IMR-90 (cell line): ENCODE measurements around the gene HAGHL. TPM values are rescaled to one million over a fixed set of nuclear protein-coding genes. Genes with fewer than 3 reads are reported as not detected.

Experiments used
- ATAC-seq: fragments of 200-7000 bp; cut with Tn5 transposase; 2 replicates; pipeline ENCODE4 v1.9.1; 2020; ENCODE audit warnings: low read depth, mild to moderate bottlenecking, moderate library complexity
- BruUV-seq: library from RNA; stranded (reverse); fragments of 400-500 nt; replicated peaks from 2 replicates; lab custom pipeline; 2021; lab: Mats Ljungman, UMichigan
- CTCF ChIA-PET: fragments of 300-600 bp; formaldehyde crosslinking; extraction: SDS; loops from one replicate; lab custom pipeline; 2021; ENCODE audit warnings: antibody characterized with exemption; lab: Yijun Ruan, JAX
- POLR2A ChIA-PET: fragments of 300-600 bp; sonication (Branson Sonifier 250); formaldehyde crosslinking; loops from one replicate; lab custom pipeline; 2022; ENCODE audit warnings: antibody characterized with exemption; ENCODE audit not compliant: unreplicated experiment; lab: Charles Lee
- DNase-seq: peaks from one replicate; pipeline ENCODE4 v3.0.0; 2013
- H2AFZ ChIP-seq: replicated peaks from 2 replicates; pipeline ENCODE3; 2013; ENCODE audit warnings: low read length, mild to moderate bottlenecking; ENCODE audit not compliant: poor library complexity
- H2AK5ac ChIP-seq: 2 replicates; pipeline ENCODE4 v1.6.1; 2013; ENCODE audit warnings: low read depth, low read length, inconsistent platforms
- H2AK9ac ChIP-seq: replicated peaks from 2 replicates; pipeline ENCODE3; 2013; ENCODE audit warnings: mild to moderate bottlenecking, low read depth, low read length, moderate library complexity; ENCODE audit not compliant: poor library complexity
- H2BK120ac ChIP-seq: 2 replicates; pipeline ENCODE4 v1.6.1; 2013; ENCODE audit warnings: low read depth, low read length, inconsistent platforms
- H2BK15ac ChIP-seq: 3 replicates; pipeline ENCODE4 v1.6.1; 2013; ENCODE audit warnings: low read depth, low read length, inconsistent platforms
- H2BK20ac ChIP-seq: 2 replicates; pipeline ENCODE4 v1.6.1; 2013; ENCODE audit warnings: low read depth, mild to moderate bottlenecking, inconsistent platforms, low read length, moderate library complexity
- H2BK5ac ChIP-seq: 2 replicates; pipeline ENCODE4 v1.6.1; 2013; ENCODE audit warnings: mild to moderate bottlenecking, low read depth, low read length, inconsistent platforms; ENCODE audit not compliant: poor library complexity, severe bottlenecking
- H3K14ac ChIP-seq: replicated peaks from 2 replicates; pipeline ENCODE4 v1.6.1; 2013; ENCODE audit warnings: low read depth, low read length, inconsistent platforms
- H3K18ac ChIP-seq: 2 replicates; pipeline ENCODE4 v1.6.1; 2013; ENCODE audit warnings: low read depth, low read length, control low read depth
- H3K23ac ChIP-seq: 2 replicates; pipeline ENCODE4 v1.6.1; 2013; ENCODE audit warnings: low read depth, low read length, inconsistent platforms
- H3K27ac ChIP-seq: 2 replicates; pipeline ENCODE4 v1.5.1; 2013; ENCODE audit warnings: mild to moderate bottlenecking, control low read depth, low read length; ENCODE audit not compliant: insufficient read depth
- H3K27me3 ChIP-seq: 2 replicates; pipeline ENCODE4 v1.6.1; 2013; ENCODE audit warnings: low read length; ENCODE audit not compliant: control insufficient read depth, insufficient read depth
- H3K36me3 ChIP-seq: 2 replicates; pipeline ENCODE4 v1.6.1; 2013; ENCODE audit warnings: low read length, mixed read lengths; ENCODE audit not compliant: control insufficient read depth, insufficient read depth
- H3K4ac ChIP-seq: 2 replicates; pipeline ENCODE4 v1.6.1; 2013; ENCODE audit warnings: low read depth, low read length, inconsistent platforms
- H3K4me1 ChIP-seq: 2 replicates; pipeline ENCODE4 v1.6.1; 2013; ENCODE audit warnings: low read length, mixed read lengths; ENCODE audit not compliant: control insufficient read depth, insufficient read depth
- H3K4me2 ChIP-seq: 2 replicates; pipeline ENCODE4 v1.6.1; 2013; ENCODE audit warnings: low read depth, mild to moderate bottlenecking, control low read depth, low read length, moderate library complexity
- H3K4me3 ChIP-seq: 2 replicates; pipeline ENCODE4 v1.5.1; 2013; ENCODE audit warnings: low read depth, mild to moderate bottlenecking, control low read depth, low read length, moderate library complexity; ENCODE audit not compliant: insufficient read depth
- H3K56ac ChIP-seq: 2 replicates; pipeline ENCODE4 v1.6.1; 2013; ENCODE audit warnings: low read length, inconsistent platforms; ENCODE audit not compliant: insufficient read depth; ENCODE audit errors: extremely low read depth
- H3K79me1 ChIP-seq, 2 experiments: 2 replicates each; pipeline ENCODE4 v1.6.1; 2013; ENCODE audit warnings: low read length in 2 of 2, inconsistent platforms in 1 of 2, low read depth in 1 of 2
- H3K9ac ChIP-seq: 2 replicates; pipeline ENCODE4 v1.6.1; 2013; ENCODE audit warnings: low read depth, low read length, control low read depth
- H3K9me1 ChIP-seq: 2 replicates; pipeline ENCODE4 v1.6.1; 2013; ENCODE audit warnings: low read length, inconsistent platforms; ENCODE audit not compliant: insufficient read depth
- H3K9me3 ChIP-seq: 2 replicates; pipeline ENCODE4 v1.6.1; 2013; ENCODE audit warnings: low read length; ENCODE audit not compliant: control insufficient read depth, insufficient read depth
- H4K20me1 ChIP-seq: 2 replicates; pipeline ENCODE4 v1.6.1; 2013; ENCODE audit warnings: low read length, inconsistent platforms; ENCODE audit not compliant: insufficient read depth
- H4K5ac ChIP-seq: 2 replicates; pipeline ENCODE4 v1.6.1; 2013; ENCODE audit warnings: mild to moderate bottlenecking, low read depth, low read length, control low read depth
- H4K8ac ChIP-seq, 2 experiments: 2 replicates each; pipeline ENCODE4 v1.6.1; 2013; ENCODE audit warnings: low read depth in 2 of 2, low read length in 2 of 2, control low read depth in 1 of 2, inconsistent platforms in 1 of 2
- H4K91ac ChIP-seq: 2 replicates; pipeline ENCODE4 v1.6.1; 2013; ENCODE audit warnings: low read depth, low read length, inconsistent platforms; ENCODE audit not compliant: insufficient read depth
- CEBPB ChIP-seq: IDR thresholded peaks from 2 replicates; pipeline ENCODE4 v1.6.1; 2012; ENCODE audit warnings: low read depth, low read length, improper control_type of control experiment
- CHD1 ChIP-seq: IDR thresholded peaks from 2 replicates; pipeline ENCODE4 v1.6.1; 2012; ENCODE audit warnings: low read depth, low read length, improper control_type of control experiment
- CTCF ChIP-seq: conservative IDR thresholded peaks from 2 replicates; pipeline ENCODE4 v1.5.1; 2012; ENCODE audit warnings: mild to moderate bottlenecking, low read depth, low read length, improper control_type of control experiment
- MAFK ChIP-seq: IDR thresholded peaks from 2 replicates; pipeline ENCODE4 v1.6.1; 2012; ENCODE audit warnings: low read depth, low read length, improper control_type of control experiment
- MXI1 ChIP-seq: IDR thresholded peaks from 2 replicates; pipeline ENCODE4 v1.6.1; 2012; ENCODE audit warnings: low read depth, mild to moderate bottlenecking, low read length, moderate library complexity, borderline replicate concordance
- POLR2A ChIP-seq: IDR thresholded peaks from 2 replicates; pipeline ENCODE4 v1.6.1; 2012; ENCODE audit warnings: mild to moderate bottlenecking, low read depth, low read length
- SMC3 ChIP-seq: fragments of 150-350 bp; IDR thresholded peaks from 2 replicates; pipeline ENCODE4 v1.6.1; 2016; ENCODE audit warnings: low read depth, mild to moderate bottlenecking, antibody characterized with exemption, low read length, moderate library complexity
- WGBS, 2 experiments: methylation state at CpG; one replicate each; pipeline versions ENCODE4 v1.1.5 to v1.1.7; 2013; ENCODE audit warnings: missing lambda C conversion rate in 2 of 2; ENCODE audit not compliant: insufficient read length in 1 of 2; ENCODE audit errors: extremely low coverage in 2 of 2; 5-methylcytosine and 5-hydroxymethylcytosine counted together
- dilution Hi-C: fragments of 300-500 bp; cut with HindIII; formaldehyde crosslinking; loops from one replicate; pipeline ENCODE4 v1.14.3; 2018; ENCODE audit warnings: low sequenced_read_pairs; ENCODE audit not compliant: unreplicated experiment
- in situ Hi-C: fragments of 300-500 bp; cut with MboI; formaldehyde crosslinking; loops from 3 replicates; pipeline ENCODE4 v1.14.3; 2019; ENCODE audit warnings: low sequenced_read_pairs, inconsistent platforms, mixed read lengths
- intact Hi-C: fragments of 100-400 bp; cut with micrococcal nuclease; formaldehyde crosslinking; loops from 2 replicates; pipeline ENCODE4 v1.10.0; 2022
- polyA plus RNA-seq, 3 experiments: library from polyadenylated mRNA; depleted of rRNA; stranded (reverse); fragments of >200 nt; gene quantifications; 2 replicates each; pipeline ENCODE4 v1.2.3, GENCODE V29; 2012; ENCODE audit warnings: low replicate concordance in 1 of 3
- total RNA-seq: library from RNA; depleted of rRNA; stranded (reverse); fragments of >200 nt; gene quantifications from 2 replicates; pipeline ENCODE4 v1.2.3, GENCODE V29; 2012
- TF ChIP-seq, protein P1 (sequence below): fragments of 150-350 bp; IDR thresholded peaks from 2 replicates; pipeline ENCODE4 v1.6.1; 2016; ENCODE audit warnings: low read depth, mild to moderate bottlenecking, low read length, moderate library complexity, borderline replicate concordance

Gene HAGHL
- total and polyA plus RNA-seq, 2 of the 4 experiments (the other 2 are of a cell fraction) = 3.0 to 12.5 TPM

- Histone ChIP-seq H4K20me1 (peaks cover 4% of the 10 kb centered on the region; the same call in 1 of the 2 replicates), H3K56ac (no peak overlapping the region), H2AK9ac (no peak overlapping the region), H4K8ac (no peak overlapping the region), H3K4me2 (no peak overlapping the region), H3K18ac (no peak overlapping the region), H3K4ac (no peak overlapping the region), H3K79me1 (peaks cover 9 to 12% of the 10 kb centered on the region in 2 experiments; a peak in 3 of 4 replicates), H2BK15ac (no peak overlapping the region), H2BK120ac (no peak overlapping the region), H3K4me3 (no peak overlapping the region), H3K9ac (no peak overlapping the region), H3K23ac (no peak overlapping the region), H3K27me3 (peaks cover 48% of the 10 kb centered on the region), H2AFZ (no peak overlapping the region), H3K9me1 (peaks cover 11% of the 10 kb centered on the region), H3K14ac (no peak overlapping the region), H4K91ac (no peak overlapping the region), H3K4me1 (peaks cover 12% of the 10 kb centered on the region), H3K27ac (no peak overlapping the region), H3K36me3 (no peaks in the 10 kb centered on the region), H4K5ac (no peak overlapping the region), H2AK5ac (no peak overlapping the region), H2BK5ac (no peak overlapping the region), H2BK20ac (no peak overlapping the region), H3K9me3 (no peaks in the 10 kb centered on the region; the same call in 1 of the 2 replicates)
- dilution Hi-C loops = no loop called here
- in situ Hi-C loops = no loop called here
- no TSS peak for BruUV-seq
- 2% methylated on average over 10 of the region's 37 CpGs; no CpG with 5 or more reads in 1 of the 2 experiments for WGBS, 2 experiments
- CTCF ChIA-PET = no interaction called here
- no peak for ATAC-seq
- DNase-seq = no peak
- intact Hi-C loops = no loop called here
- POLR2A ChIA-PET = no interaction called here
- TF ChIP-seq MXI1 (no peak), CEBPB (no peak), CTCF (no peak), SMC3 (no peak), MAFK (no peak), POLR2A (no peak), CHD1 (no peak)
- TF ChIP-seq, protein P1, sequence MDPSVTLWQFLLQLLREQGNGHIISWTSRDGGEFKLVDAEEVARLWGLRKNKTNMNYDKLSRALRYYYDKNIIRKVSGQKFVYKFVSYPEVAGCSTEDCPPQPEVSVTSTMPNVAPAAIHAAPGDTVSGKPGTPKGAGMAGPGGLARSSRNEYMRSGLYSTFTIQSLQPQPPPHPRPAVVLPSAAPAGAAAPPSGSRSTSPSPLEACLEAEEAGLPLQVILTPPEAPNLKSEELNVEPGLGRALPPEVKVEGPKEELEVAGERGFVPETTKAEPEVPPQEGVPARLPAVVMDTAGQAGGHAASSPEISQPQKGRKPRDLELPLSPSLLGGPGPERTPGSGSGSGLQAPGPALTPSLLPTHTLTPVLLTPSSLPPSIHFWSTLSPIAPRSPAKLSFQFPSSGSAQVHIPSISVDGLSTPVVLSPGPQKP = no peak
Observed at GRCh38 chr16:693766-694165, 33.1 kb upstream of the HAGHL start.
